GM06990 (cell line): ENCODE measurements around the gene HPGDS.

Source experiments
- DNase-seq: peaks from one replicate; pipeline ENCODE4 v3.0.0-alpha.2; 2011; ENCODE audit not compliant: insufficient read length; ENCODE audit errors: extremely low read depth
- H3K27me3 ChIP-seq: replicated peaks from 2 replicates; pipeline ENCODE4 v1.6.0; 2011; ENCODE audit warnings: low read length; ENCODE audit not compliant: control insufficient read depth, insufficient read depth
- H3K36me3 ChIP-seq: 2 replicates; pipeline ENCODE4 v1.5.1; 2011; ENCODE audit warnings: low read length; ENCODE audit not compliant: control insufficient read depth, insufficient read depth
- H3K4me3 ChIP-seq: replicated peaks from 2 replicates; pipeline ENCODE4 v1.5.1; 2011; ENCODE audit warnings: low read depth, mild to moderate bottlenecking, control low read depth, low read length
- TF ChIP-seq, protein P1 (sequence below): IDR thresholded peaks from 2 replicates; pipeline ENCODE4 v1.5.1; 2011; ENCODE audit warnings: low read length, control low read depth, mild to moderate bottlenecking, inconsistent platforms; ENCODE audit not compliant: insufficient read depth, poor library complexity, severe bottlenecking

The HPGDS gene

DNA sequence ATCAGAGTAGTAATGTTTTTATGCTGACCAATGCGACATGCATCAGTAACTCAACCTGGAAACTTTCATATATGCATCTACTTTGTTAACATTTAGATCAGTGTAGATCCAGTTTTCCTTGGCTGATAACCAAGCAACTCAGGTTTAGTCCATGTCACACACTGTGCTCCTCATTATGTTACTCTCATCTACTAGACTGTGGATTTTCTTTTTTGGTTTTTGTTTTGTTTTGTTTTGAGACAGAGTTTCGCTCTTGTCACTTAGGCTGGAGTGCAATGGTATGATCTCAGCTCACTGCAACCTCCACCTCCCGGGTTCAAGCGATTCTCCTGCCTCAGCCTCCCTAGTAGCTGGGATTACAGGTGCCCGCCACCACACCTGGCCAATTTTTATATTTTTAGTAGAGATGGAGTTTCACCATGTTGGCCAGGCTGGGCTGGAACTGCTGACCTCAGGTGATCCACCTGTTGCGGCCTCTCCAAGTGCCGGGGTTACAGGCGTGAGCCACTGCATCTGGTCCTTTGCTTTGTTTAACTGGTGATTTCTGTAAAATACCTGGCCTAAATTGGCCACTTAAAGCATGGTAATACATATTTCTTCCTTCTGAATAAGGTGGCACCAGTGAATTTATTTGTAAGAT lies 86.4 kb downstream of the HPGDS start:
- Histone ChIP-seq H3K36me3 (no peaks in the 10 kb centered on the region; the same call in 1 of the 2 replicates), H3K27me3 (no peaks in the 10 kb centered on the region), H3K4me3 (no peak overlapping the region)
- no peak for DNase-seq
- TF ChIP-seq, protein P1, sequence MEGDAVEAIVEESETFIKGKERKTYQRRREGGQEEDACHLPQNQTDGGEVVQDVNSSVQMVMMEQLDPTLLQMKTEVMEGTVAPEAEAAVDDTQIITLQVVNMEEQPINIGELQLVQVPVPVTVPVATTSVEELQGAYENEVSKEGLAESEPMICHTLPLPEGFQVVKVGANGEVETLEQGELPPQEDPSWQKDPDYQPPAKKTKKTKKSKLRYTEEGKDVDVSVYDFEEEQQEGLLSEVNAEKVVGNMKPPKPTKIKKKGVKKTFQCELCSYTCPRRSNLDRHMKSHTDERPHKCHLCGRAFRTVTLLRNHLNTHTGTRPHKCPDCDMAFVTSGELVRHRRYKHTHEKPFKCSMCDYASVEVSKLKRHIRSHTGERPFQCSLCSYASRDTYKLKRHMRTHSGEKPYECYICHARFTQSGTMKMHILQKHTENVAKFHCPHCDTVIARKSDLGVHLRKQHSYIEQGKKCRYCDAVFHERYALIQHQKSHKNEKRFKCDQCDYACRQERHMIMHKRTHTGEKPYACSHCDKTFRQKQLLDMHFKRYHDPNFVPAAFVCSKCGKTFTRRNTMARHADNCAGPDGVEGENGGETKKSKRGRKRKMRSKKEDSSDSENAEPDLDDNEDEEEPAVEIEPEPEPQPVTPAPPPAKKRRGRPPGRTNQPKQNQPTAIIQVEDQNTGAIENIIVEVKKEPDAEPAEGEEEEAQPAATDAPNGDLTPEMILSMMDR: no peak

DNA sequence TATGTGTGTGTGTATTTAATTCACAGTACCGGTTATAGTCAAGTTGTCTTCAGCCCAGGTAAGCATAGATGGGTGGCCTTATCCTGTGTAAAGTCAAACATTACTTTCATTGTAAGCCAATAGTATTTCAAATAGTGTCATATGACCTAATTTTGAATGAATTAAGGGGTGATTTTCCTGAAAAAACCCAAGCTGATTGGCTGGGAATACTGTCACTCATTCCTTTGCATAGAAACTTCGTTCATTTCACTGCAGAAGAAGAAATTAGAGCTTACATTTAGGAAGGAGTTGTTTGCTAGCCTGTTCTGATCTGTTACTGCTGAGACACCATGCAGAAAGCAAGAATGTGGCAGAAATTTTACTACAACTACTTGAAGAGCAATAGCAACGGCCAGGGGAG lies 89.6 kb downstream of the HPGDS start:
- Histone ChIP-seq H3K4me3 (no peak overlapping the region), H3K27me3 (no peaks in the 10 kb centered on the region), H3K36me3 (no peaks in the 10 kb centered on the region; the same call in 1 of the 2 replicates)
- TF ChIP-seq, protein P1: no peak
- DNase-seq: no peak

DNA sequence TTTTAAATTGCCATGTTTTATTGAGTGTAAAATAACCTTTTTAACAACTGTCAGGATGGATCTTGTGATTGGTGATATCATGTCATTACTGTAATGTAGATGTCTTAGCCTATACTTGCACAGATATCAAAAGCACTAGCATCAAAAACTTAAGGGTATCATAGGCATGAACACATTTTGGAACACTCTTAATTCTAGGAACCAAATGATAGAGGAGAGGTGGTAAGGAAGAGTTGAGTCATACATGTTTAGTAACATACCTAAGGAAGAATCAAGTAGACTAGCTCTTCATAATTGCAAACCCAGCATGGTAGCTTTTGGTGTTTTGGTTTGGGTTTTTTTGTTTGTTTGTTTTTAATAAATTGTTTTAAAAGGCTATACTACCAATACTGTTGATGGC lies 91.5 kb downstream of the HPGDS start:
- TF ChIP-seq, protein P1: no peak
- no peaks in the 10 kb centered on the region for H3K27me3 ChIP-seq
- no peak overlapping the region for H3K4me3 ChIP-seq
- DNase-seq: no peak
- H3K36me3 ChIP-seq: no peaks in the 10 kb centered on the region; the same call in 1 of the 2 replicates
